GM12878 (cell line): ENCODE data around the gene USP21. TPM values are rescaled to one million over a fixed set of nuclear protein-coding genes. Genes with fewer than 3 reads are reported as not detected.

Experiments
- ATAC-seq: fragments of 200-7000 bp; cut with Tn5 transposase; 3 replicates; pipeline ENCODE4 v1.9.1; 2020; ENCODE audit warnings: mild to moderate bottlenecking, moderate library complexity
- BruUV-seq: library from RNA; stranded (reverse); fragments of 400-500 nt; replicated peaks from 2 replicates; lab custom pipeline; 2021; lab: Mats Ljungman, UMichigan
- CTCF ChIA-PET: fragments of 300-600 bp; sonication (Branson Sonifier 250); formaldehyde crosslinking; extraction: SDS; loops from one replicate; lab custom pipeline; 2021; ENCODE audit warnings: inconsistent platforms; lab: Yijun Ruan, JAX
- POLR2A ChIA-PET: fragments of 350-600 bp; formaldehyde crosslinking; extraction: SDS; loops from one replicate; lab custom pipeline; 2021; ENCODE audit warnings: inconsistent platforms; lab: Charles Lee
- RAD21 ChIA-PET: fragments of 300-600 bp; sonication (Branson Sonifier 250); formaldehyde crosslinking; loops from one replicate; lab custom pipeline; 2023; ENCODE audit warnings: antibody characterized with exemption; ENCODE audit not compliant: unreplicated experiment; lab: Charles Lee
- SMC1A ChIA-PET: fragments of 300-600 bp; sonication (Branson Sonifier 250); formaldehyde crosslinking; loops from one replicate; lab custom pipeline; 2023; ENCODE audit not compliant: unreplicated experiment, uncharacterized antibody; lab: Charles Lee
- DNase-seq: peaks from one replicate; pipeline ENCODE4 v3.0.0-alpha.2; 2011; ENCODE audit warnings: low read depth, low spot score
- FAIRE-seq: peaks from 3 replicates; lab custom pipeline; 2011; peaks lifted over from hg19 to GRCh38; lab: Jason Lieb, UNC
- H2AFZ ChIP-seq: 2 replicates; pipeline ENCODE4 v1.6.0; 2011; ENCODE audit warnings: low read depth, low read length, control low read depth; ENCODE audit not compliant: control insufficient read depth
- H3K27ac ChIP-seq: 2 replicates; pipeline ENCODE4 v1.5.1; 2011; ENCODE audit warnings: control low read depth; ENCODE audit not compliant: control insufficient read depth, insufficient read depth
- H3K27me3 ChIP-seq, 2 experiments: replicated peaks in 1 of 2; 2 replicates each; pipeline versions ENCODE4 v1.6.0 to v1.6.1; 2011; ENCODE audit warnings: low read length in 1 of 2; ENCODE audit not compliant: control insufficient read depth in 2 of 2, insufficient read depth in 2 of 2
- H3K36me3 ChIP-seq, 2 experiments: 2 replicates each; pipeline ENCODE4 v1.5.1; 2011; ENCODE audit warnings: low read length in 1 of 2; ENCODE audit not compliant: control insufficient read depth in 2 of 2, insufficient read depth in 2 of 2
- H3K4me1 ChIP-seq: 2 replicates; pipeline ENCODE4 v1.6.1; 2011; ENCODE audit warnings: mild to moderate bottlenecking, low read length, moderate library complexity, mixed read lengths; ENCODE audit not compliant: control insufficient read depth, insufficient read depth
- H3K4me2 ChIP-seq: 2 replicates; pipeline ENCODE4 v1.6.0; 2011; ENCODE audit warnings: control low read depth; ENCODE audit not compliant: control insufficient read depth, insufficient read depth
- H3K4me3 ChIP-seq: fragments of 200-600 bp; sonication (generic); 2 replicates; pipeline ENCODE4 v1.5.1; 2016
- H3K79me2 ChIP-seq: 2 replicates; pipeline ENCODE4 v1.6.0; 2011; ENCODE audit warnings: low read length; ENCODE audit not compliant: control insufficient read depth, insufficient read depth
- H3K9ac ChIP-seq: 2 replicates; pipeline ENCODE4 v1.8.0; 2011; ENCODE audit warnings: low read length, control low read depth, mixed read lengths; ENCODE audit not compliant: control insufficient read depth, insufficient read depth
- H3K9me3 ChIP-seq: replicated peaks from 3 replicates; pipeline ENCODE4 v1.5.1; 2011; ENCODE audit warnings: mild to moderate bottlenecking, low read length; ENCODE audit not compliant: control insufficient read depth, insufficient read depth
- H4K20me1 ChIP-seq: 2 replicates; pipeline ENCODE4 v1.6.0; 2011; ENCODE audit not compliant: control insufficient read depth, insufficient read depth
- CEBPB ChIP-seq, 2 experiments: fragments of 150-350 bp in 1 of 2; IDR thresholded peaks; 2 replicates each; pipeline ENCODE4 v1.6.1; 2012 to 2014; ENCODE audit warnings: low read depth in 2 of 2, low read length in 2 of 2, borderline replicate concordance in 1 of 2, inconsistent platforms in 1 of 2
- CHD2 ChIP-seq: IDR thresholded peaks from 2 replicates; pipeline ENCODE4 v1.6.1; 2011; ENCODE audit warnings: low read depth, low read length, improper control_type of control experiment, borderline replicate concordance
- DPF2 ChIP-seq: fragments of 450-650 bp; IDR thresholded peaks from 2 replicates; pipeline ENCODE4 v1.6.1; 2017; ENCODE audit warnings: mild to moderate bottlenecking
- FOXK2 ChIP-seq: fragments of 450-650 bp; IDR thresholded peaks from 2 replicates; pipeline ENCODE4 v1.6.1; 2017; ENCODE audit warnings: mild to moderate bottlenecking, moderate library complexity
- MEF2B ChIP-seq: fragments of 450-650 bp; IDR thresholded peaks from 2 replicates; pipeline ENCODE4 v1.6.1; 2018; ENCODE audit warnings: mild to moderate bottlenecking, moderate library complexity; ENCODE audit not compliant: partially characterized antibody, poor library complexity, severe bottlenecking
- MTA3 ChIP-seq: IDR thresholded peaks from 2 replicates; pipeline ENCODE4 v1.6.1; 2012; ENCODE audit warnings: low read length, inconsistent platforms, borderline replicate concordance
- RB1 ChIP-seq: fragments of 450-650 bp; formaldehyde crosslinking; IDR thresholded peaks from 2 replicates; pipeline ENCODE4 v1.6.1; 2017; ENCODE audit warnings: mild to moderate bottlenecking, borderline replicate concordance
- TAF1 ChIP-seq: IDR thresholded peaks from 2 replicates; pipeline ENCODE4 v1.6.1; 2011; ENCODE audit warnings: mild to moderate bottlenecking, low read depth, low read length, borderline replicate concordance
- WRNIP1 ChIP-seq: IDR thresholded peaks from 2 replicates; pipeline ENCODE4 v1.6.1; 2011; ENCODE audit warnings: low read depth, low read length, improper control_type of control experiment, borderline replicate concordance
- ZNF207 ChIP-seq: fragments of 450-650 bp; IDR thresholded peaks from 2 replicates; pipeline ENCODE4 v1.6.1; 2014; ENCODE audit warnings: antibody characterized with exemption, mild to moderate bottlenecking, borderline replicate concordance
- ZNF274 ChIP-seq: IDR thresholded peaks from one replicate; pipeline ENCODE4 v1.8.0; 2011; ENCODE audit not compliant: insufficient read length, insufficient read depth
- whole genome bisulfite sequencing: methylation state at CpG from one replicate; pipeline ENCODE4 v1.1.6; 2016; ENCODE audit warnings: low lambda C conversion rate; ENCODE audit not compliant: insufficient replicate concordance, insufficient coverage; ENCODE audit errors: missing lambda C conversion rate; 5-methylcytosine and 5-hydroxymethylcytosine counted together
- in situ Hi-C: fragments of 300-500 bp; cut with MboI; formaldehyde crosslinking; loops from 9 replicates; pipeline ENCODE4 v1.14.3; 2018; ENCODE audit warnings: mixed read lengths
- intact Hi-C: fragments of 100-400 bp; cut with micrococcal nuclease; formaldehyde crosslinking; loops from one replicate; pipeline ENCODE4 v1.14.2; 2022; ENCODE audit not compliant: unreplicated experiment
- polyA plus RNA-seq, 11 experiments: library from polyadenylated mRNA; depleted of rRNA in 4 of 11; unstranded in 6 of 11; stranded (reverse) in 5 of 11; fragments of >200 nt; fragmentation: Nextera tagmentation in 4 of 11; fragmentation: Illumina TruSeq in 1 of 11; extraction: Ambion mirVana in 4 of 11; extraction: Trizol in 1 of 11; gene quantifications; 1 replicate in 1 of 11; 2 replicates in 10 of 11; pipeline versions ENCODE4 v1.2.1 to v1.2.3, GENCODE V29; 2011 to 2016; ENCODE audit warnings: inconsistent platforms in 2 of 11, missing spikeins in 2 of 11, low read depth in 1 of 11
- total RNA-seq, 4 experiments: library from RNA; depleted of rRNA in 3 of 4; stranded (reverse); fragments of >200 nt in 3 of 4; fragmentation: Illumina TruSeq in 1 of 4; extraction: Trizol in 1 of 4; gene quantifications; 2 replicates each; pipeline versions ENCODE4 v1.2.1 to v1.2.3, GENCODE V29; 2013 to 2021
- TF ChIP-seq, protein P1 (sequence below): fragments of 450-650 bp; IDR thresholded peaks from 2 replicates; pipeline ENCODE4 v1.6.1; 2017; ENCODE audit warnings: mild to moderate bottlenecking, moderate library complexity
- TF ChIP-seq, protein P2 (sequence below): fragments of 150-350 bp; IDR thresholded peaks from 2 replicates; pipeline ENCODE4 v1.6.1; 2016; ENCODE audit warnings: low read depth, low read length

USP21 gene
- total and polyA plus RNA-seq, 10 of the 15 experiments (the other 5 are each of a cell fraction or from before 2014, with no cell fraction given) = 3.2 to 28.6 (median 16.6) TPM

- Histone ChIP-seq H3K9ac (no peak overlapping the region), H3K4me1 (peaks cover 3% of the 10 kb centered on the region), H3K9me3 (no peaks in the 10 kb centered on the region), H2AFZ (no peak overlapping the region), H3K4me3 (no peak overlapping the region), H3K36me3 (peaks cover 5 to 20% of the 10 kb centered on the region in 2 experiments), H3K27ac (no peak overlapping the region), H3K27me3 (no peaks in the 10 kb centered on the region), H3K79me2 (peaks cover 41% of the 10 kb centered on the region), H4K20me1 (no peaks in the 10 kb centered on the region; the same call in 1 of the 2 replicates), H3K4me2 (no peak overlapping the region)
- TF ChIP-seq TAF1 (no peak), RB1 (no peak), MTA3 (no peak), FOXK2 (no peak), ZNF207 (no peak), DPF2 (no peak), MEF2B (no peak), WRNIP1 (no peak), ZNF274 (no peak), CHD2 (no peak), CEBPB (IDR thresholded peaks at IDR 0.05; ENCODE audit: borderline replicate concordance in 1 of 2, low read depth in 2 of 2, low read length in 2 of 2) (no peak)
- TF ChIP-seq, protein P1, sequence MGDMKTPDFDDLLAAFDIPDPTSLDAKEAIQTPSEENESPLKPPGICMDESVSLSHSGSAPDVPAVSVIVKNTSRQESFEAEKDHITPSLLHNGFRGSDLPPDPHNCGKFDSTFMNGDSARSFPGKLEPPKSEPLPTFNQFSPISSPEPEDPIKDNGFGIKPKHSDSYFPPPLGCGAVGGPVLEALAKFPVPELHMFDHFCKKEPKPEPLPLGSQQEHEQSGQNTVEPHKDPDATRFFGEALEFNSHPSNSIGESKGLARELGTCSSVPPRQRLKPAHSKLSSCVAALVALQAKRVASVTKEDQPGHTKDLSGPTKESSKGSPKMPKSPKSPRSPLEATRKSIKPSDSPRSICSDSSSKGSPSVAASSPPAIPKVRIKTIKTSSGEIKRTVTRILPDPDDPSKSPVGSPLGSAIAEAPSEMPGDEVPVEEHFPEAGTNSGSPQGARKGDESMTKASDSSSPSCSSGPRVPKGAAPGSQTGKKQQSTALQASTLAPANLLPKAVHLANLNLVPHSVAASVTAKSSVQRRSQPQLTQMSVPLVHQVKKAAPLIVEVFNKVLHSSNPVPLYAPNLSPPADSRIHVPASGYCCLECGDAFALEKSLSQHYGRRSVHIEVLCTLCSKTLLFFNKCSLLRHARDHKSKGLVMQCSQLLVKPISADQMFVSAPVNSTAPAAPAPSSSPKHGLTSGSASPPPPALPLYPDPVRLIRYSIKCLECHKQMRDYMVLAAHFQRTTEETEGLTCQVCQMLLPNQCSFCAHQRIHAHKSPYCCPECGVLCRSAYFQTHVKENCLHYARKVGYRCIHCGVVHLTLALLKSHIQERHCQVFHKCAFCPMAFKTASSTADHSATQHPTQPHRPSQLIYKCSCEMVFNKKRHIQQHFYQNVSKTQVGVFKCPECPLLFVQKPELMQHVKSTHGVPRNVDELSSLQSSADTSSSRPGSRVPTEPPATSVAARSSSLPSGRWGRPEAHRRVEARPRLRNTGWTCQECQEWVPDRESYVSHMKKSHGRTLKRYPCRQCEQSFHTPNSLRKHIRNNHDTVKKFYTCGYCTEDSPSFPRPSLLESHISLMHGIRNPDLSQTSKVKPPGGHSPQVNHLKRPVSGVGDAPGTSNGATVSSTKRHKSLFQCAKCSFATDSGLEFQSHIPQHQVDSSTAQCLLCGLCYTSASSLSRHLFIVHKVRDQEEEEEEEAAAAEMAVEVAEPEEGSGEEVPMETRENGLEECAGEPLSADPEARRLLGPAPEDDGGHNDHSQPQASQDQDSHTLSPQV = no peak
- TF ChIP-seq, protein P2, sequence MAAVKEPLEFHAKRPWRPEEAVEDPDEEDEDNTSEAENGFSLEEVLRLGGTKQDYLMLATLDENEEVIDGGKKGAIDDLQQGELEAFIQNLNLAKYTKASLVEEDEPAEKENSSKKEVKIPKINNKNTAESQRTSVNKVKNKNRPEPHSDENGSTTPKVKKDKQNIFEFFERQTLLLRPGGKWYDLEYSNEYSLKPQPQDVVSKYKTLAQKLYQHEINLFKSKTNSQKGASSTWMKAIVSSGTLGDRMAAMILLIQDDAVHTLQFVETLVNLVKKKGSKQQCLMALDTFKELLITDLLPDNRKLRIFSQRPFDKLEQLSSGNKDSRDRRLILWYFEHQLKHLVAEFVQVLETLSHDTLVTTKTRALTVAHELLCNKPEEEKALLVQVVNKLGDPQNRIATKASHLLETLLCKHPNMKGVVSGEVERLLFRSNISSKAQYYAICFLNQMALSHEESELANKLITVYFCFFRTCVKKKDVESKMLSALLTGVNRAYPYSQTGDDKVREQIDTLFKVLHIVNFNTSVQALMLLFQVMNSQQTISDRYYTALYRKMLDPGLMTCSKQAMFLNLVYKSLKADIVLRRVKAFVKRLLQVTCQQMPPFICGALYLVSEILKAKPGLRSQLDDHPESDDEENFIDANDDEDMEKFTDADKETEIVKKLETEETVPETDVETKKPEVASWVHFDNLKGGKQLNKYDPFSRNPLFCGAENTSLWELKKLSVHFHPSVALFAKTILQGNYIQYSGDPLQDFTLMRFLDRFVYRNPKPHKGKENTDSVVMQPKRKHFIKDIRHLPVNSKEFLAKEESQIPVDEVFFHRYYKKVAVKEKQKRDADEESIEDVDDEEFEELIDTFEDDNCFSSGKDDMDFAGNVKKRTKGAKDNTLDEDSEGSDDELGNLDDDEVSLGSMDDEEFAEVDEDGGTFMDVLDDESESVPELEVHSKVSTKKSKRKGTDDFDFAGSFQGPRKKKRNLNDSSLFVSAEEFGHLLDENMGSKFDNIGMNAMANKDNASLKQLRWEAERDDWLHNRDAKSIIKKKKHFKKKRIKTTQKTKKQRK = no peak
- BruUV-seq = no TSS peak
- no peak for ATAC-seq
- RAD21 ChIA-PET = interaction anchor here (1.2 kb wide), 1 partner anchor 12 kb away, joined by 4 read pairs; no protein-coding TSS in a partner anchor
- SMC1A ChIA-PET = interaction anchor here (0.6 to 1.5 kb wide), 6 partner anchors 9 to 388 kb away, joined by 3 to 4 read pairs (median 3); partner anchors contain the start of genes NIT1 and PFDN2
- FAIRE-seq = no peak
- CTCF ChIA-PET = interaction anchor here (0.7 to 2.1 kb wide), 6 partner anchors 9 to 1547 kb away, joined by 3 to 12 read pairs (median 4); partner anchors contain the start of genes ARHGAP30, KLHDC9 and PPOX
- no peak for DNase-seq
- in situ Hi-C loops = no loop called here
- 97% methylated on average over 4 of the region's 4 CpGs for WGBS
- POLR2A ChIA-PET = interaction anchor here (1.1 kb wide), 2 partner anchors 10 to 108 kb away, joined by 3 to 4 read pairs; partner anchors contain the start of gene F11R
- intact Hi-C loops = no loop called here
Measured at GRCh38 chr1:161128591-161129420, 30.5 kb upstream of the USP21 start.
